Astrocyte of the spinal cord (primary cell): ENCODE data around the gene MCC.

Source experiments
- DNase-seq: peaks from one replicate; pipeline ENCODE4 v3.0.0; 2011; ENCODE audit warnings: low read depth, low spot score
- H3K4me3 ChIP-seq: 2 replicates; pipeline ENCODE4 v1.5.1; 2011; ENCODE audit warnings: low read depth, mild to moderate bottlenecking, low read length, moderate library complexity
- in situ Hi-C: cut with HindIII; loops from 2 replicates; pipeline ENCODE4 v1.10.0; 2017; ENCODE audit warnings: low sequenced_read_pairs
- TF ChIP-seq, protein P1 (sequence below): IDR thresholded peaks from 2 replicates; pipeline ENCODE4 v1.5.1; 2012; ENCODE audit warnings: low read depth, mild to moderate bottlenecking, low read length, inconsistent platforms

The MCC gene

DNA sequence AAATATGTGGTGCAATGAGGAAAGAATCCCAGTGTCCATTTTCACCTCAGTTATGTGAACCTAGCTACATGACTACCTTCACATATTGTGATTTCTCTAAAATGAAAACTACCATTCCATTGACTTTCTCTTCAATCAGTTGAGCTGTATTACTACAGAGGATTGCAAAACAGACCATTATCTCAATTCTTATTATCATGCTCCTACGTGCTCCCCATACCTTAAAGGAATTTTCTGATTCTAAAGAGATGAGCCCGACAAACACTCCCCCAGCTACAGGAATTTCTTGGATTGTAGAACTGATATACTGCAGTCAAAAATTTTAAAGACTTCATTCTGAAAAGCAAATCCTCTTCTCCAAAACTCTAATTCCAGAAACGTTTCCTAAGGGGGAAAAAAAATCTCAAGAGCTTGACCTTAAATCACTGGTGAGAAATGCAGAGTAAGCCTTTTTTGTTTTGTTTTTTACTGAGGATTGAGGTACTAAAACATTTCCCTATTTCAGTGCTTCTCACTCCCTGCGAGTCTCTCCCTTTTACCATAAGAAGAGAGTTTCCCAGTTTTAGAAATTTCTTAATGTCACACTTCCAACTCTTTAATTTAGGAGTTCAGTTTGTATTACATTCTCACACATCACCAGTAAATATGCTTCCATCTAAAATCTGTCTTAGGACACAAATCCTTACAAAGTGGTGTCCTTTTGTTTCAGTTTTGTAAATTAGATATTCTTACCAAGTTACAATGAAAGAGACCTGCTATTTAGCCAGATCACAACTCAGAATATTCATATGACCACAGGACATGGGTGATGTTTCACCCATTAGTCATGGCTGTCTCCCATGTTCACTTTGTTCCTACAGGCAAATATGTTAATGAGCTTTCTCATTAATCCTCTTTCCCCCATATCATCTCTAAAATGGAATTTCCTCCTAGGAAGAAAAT is 257.3 kb downstream of the MCC start:
- H3K4me3 ChIP-seq: no peak overlapping the region
- TF ChIP-seq, protein P1, sequence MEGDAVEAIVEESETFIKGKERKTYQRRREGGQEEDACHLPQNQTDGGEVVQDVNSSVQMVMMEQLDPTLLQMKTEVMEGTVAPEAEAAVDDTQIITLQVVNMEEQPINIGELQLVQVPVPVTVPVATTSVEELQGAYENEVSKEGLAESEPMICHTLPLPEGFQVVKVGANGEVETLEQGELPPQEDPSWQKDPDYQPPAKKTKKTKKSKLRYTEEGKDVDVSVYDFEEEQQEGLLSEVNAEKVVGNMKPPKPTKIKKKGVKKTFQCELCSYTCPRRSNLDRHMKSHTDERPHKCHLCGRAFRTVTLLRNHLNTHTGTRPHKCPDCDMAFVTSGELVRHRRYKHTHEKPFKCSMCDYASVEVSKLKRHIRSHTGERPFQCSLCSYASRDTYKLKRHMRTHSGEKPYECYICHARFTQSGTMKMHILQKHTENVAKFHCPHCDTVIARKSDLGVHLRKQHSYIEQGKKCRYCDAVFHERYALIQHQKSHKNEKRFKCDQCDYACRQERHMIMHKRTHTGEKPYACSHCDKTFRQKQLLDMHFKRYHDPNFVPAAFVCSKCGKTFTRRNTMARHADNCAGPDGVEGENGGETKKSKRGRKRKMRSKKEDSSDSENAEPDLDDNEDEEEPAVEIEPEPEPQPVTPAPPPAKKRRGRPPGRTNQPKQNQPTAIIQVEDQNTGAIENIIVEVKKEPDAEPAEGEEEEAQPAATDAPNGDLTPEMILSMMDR: no peak
- no peak for DNase-seq
- in situ Hi-C loops: no loop called here

- no peak for DNase-seq
- in situ Hi-C loops: no loop called here
These were observed 260.5 kb downstream of the MCC start for GRCh38 chr5:113227798-113228197.

GRCh38 chr5:113226116-113226736 is 262.0 kb downstream of the MCC start:
- TF ChIP-seq, protein P1: no peak
- H3K4me3 ChIP-seq: no peak overlapping the region
- in situ Hi-C loops: no loop called here
- DNase-seq: no peak

More at GRCh38 chr5:113227798-113228197, 260.5 kb downstream of the MCC start:
- TF ChIP-seq, protein P1: no peak
- no peak overlapping the region for H3K4me3 ChIP-seq

- H3K4me3 ChIP-seq: no peak overlapping the region
- TF ChIP-seq, protein P1: no peak
- in situ Hi-C loops: no loop called here
- DNase-seq: no peak
These were observed 263.0 kb downstream of the MCC start for GRCh38 chr5:113225259-113225658.

DNA sequence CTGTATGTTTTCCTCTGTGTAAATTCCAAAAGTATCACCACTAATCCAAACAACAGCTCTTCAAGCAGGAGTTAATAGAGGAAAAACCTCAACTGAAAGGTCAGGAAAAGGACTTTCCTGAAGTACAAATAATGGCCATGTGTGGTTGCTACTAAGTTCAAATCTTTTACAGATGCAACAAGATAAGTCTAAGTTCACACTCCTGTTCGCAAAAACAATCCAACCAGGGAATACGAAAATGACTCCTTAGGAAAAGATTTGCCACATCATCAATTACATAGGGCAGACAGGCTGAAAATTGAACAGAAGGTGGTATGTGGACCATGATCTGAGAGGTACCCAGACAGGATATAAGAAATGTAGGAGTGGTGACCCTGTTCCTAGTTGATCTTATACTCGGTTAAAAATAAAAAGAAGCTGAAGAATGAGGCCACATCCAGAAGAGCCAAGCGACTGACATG is 263.6 kb downstream of the MCC start:
- TF ChIP-seq, protein P1: no peak
- H3K4me3 ChIP-seq: no peak overlapping the region
- in situ Hi-C loops: no loop called here
- DNase-seq: peak; percentile 70

GRCh38 chr5:113223831-113224604 is 264.2 kb downstream of the MCC start:
- no peak overlapping the region for H3K4me3 ChIP-seq
- TF ChIP-seq, protein P1: no peak
- in situ Hi-C loops: no loop called here
- DNase-seq: no peak
